Tibial artery (tissue), 4 donors: ENCODE measurements around the gene TNFRSF6B.

Source experiments
- DNase-seq, 2 donors: peaks; one replicate each; pipeline ENCODE4 v3.0.0-alpha.2; 2019
- H3K27ac ChIP-seq, 2 donors: fragments of 200-600 bp; sonication (generic) in 1 of 2; 1 replicate in 1 of 2; 2 replicates in 1 of 2; pipeline ENCODE4 v1.5.1; 2018 to 2019; ENCODE audit warnings: mild to moderate bottlenecking in 1 of 2
- H3K27me3 ChIP-seq, 2 donors: fragments of 200-600 bp; sonication (generic) in 1 of 2; one replicate each; pipeline versions ENCODE4 v1.5.1 to v1.6.0; 2016 to 2019
- H3K36me3 ChIP-seq, 3 donors: fragments of 200-600 bp; sonication (generic) in 2 of 3; one replicate each; pipeline ENCODE4 v1.5.1; 2016 to 2019; ENCODE audit warnings: mild to moderate bottlenecking in 2 of 3
- H3K4me1 ChIP-seq, 4 donors: fragments of 200-600 bp; sonication (generic) in 2 of 4; 1 replicate in 3 of 4; 2 replicates in 1 of 4; pipeline ENCODE4 v1.5.1; 2016 to 2019
- H3K4me3 ChIP-seq, 2 donors: fragments of 200-600 bp; sonication (generic) in 1 of 2; 1 replicate in 1 of 2; 2 replicates in 1 of 2; pipeline ENCODE4 v1.5.1; 2018 to 2019; ENCODE audit warnings: mild to moderate bottlenecking in 2 of 2
- H3K9me3 ChIP-seq, 3 donors: fragments of 200-600 bp; sonication (generic) in 1 of 3; one replicate each; pipeline ENCODE4 v1.5.1; 2016 to 2019
- intact Hi-C: fragments of 100-400 bp; cut with DNase I; formaldehyde crosslinking; loops from one replicate; pipeline ENCODE4 v1.15.0; 2023; ENCODE audit warnings: low total_unique reads
- TF ChIP-seq, protein P1 (sequence below), 2 experiments: fragments of 200-600 bp in 1 of 2; fragments of 450-650 bp in 1 of 2; IDR thresholded peaks; one replicate each; pipeline ENCODE4 v1.5.1; 2017 to 2019; ENCODE audit warnings: antibody characterized with exemption in 2 of 2, mild to moderate bottlenecking in 1 of 2, moderate library complexity in 1 of 2

The TNFRSF6B gene

DNA sequence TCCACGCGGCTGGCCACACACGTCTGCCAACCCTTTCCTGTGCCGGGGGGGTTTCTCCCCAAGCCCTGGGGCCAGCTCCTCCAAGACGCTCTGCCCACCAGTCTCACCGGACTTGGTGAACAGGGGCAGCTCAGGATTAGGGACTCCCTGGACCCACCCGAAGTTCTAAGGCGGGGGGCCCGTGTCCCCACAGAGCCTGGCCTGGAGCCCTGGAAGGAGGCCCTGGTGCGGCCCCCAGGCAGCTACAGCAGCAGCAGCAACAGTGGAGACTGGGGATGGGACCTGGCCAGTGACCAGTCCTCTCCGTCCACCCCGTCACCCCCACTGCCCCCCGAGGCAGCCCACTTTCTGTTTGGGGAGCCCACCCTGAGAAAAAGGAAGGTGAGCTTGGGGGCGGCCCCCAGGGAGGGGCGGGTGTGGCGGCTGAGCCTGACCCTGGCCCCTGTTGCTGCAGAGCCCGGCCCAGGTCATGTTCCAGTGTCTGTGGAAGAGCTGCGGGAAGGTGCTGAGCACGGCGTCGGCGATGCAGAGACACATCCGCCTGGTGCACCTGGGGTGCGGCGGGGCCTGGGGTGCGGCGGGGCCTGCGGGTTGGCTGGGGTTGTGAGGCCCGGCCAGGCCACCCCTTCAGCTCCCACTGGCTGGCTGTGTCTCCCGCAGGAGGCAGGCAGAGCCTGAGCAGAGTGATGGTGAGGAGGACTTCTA is 45.4 kb downstream of the TNFRSF6B start:
- Histone ChIP-seq H3K27ac (peak overlapping the region; percentile 97), H3K4me3 (peak overlapping the region in 1 of 2 donors; percentile 93), H3K9me3 (no peaks in the 10 kb centered on the region), H3K27me3 (no peaks in the 10 kb centered on the region), H3K4me1 (peaks cover 0 to 41% (median 31%) of the 10 kb centered on the region in 4 donors), H3K36me3 (peaks cover 22 to 35% (median 23%) of the 10 kb centered on the region in 3 donors)
- TF ChIP-seq, protein P1, sequence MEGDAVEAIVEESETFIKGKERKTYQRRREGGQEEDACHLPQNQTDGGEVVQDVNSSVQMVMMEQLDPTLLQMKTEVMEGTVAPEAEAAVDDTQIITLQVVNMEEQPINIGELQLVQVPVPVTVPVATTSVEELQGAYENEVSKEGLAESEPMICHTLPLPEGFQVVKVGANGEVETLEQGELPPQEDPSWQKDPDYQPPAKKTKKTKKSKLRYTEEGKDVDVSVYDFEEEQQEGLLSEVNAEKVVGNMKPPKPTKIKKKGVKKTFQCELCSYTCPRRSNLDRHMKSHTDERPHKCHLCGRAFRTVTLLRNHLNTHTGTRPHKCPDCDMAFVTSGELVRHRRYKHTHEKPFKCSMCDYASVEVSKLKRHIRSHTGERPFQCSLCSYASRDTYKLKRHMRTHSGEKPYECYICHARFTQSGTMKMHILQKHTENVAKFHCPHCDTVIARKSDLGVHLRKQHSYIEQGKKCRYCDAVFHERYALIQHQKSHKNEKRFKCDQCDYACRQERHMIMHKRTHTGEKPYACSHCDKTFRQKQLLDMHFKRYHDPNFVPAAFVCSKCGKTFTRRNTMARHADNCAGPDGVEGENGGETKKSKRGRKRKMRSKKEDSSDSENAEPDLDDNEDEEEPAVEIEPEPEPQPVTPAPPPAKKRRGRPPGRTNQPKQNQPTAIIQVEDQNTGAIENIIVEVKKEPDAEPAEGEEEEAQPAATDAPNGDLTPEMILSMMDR (IDR thresholded peaks at IDR 0.05) = no peak
- intact Hi-C loops = loop anchor here (10.0 kb wide), 1 partner anchor 117 kb away; the partner anchor contains the start of gene GMEB2
- no peak for DNase-seq

DNA sequence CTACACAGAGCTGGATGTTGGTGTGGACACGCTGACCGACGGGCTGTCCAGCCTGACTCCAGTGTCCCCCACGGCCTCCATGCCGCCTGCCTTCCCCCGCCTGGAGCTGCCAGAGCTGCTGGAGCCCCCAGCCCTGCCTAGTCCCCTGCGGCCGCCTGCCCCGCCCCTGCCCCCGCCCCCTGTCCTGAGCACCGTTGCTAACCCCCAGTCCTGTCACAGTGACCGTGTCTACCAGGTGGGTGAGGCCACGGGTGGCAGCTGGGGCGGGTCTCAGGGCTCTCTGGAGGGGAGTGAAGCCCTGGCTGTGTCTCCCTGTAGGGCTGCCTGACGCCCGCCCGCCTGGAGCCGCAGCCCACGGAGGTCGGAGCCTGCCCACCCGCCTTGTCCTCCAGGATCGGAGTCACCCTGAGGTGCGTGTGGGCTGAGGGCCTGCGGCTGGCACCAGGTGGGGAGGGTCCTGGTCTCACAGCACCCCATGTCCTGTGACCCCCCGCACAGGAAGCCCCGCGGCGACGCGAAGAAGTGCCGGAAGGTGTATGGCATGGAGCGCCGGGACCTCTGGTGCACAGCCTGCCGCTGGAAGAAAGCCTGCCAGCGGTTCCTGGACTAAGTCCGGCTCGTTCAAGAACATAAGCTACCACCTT is 46.1 kb downstream of the TNFRSF6B start:
- DNase-seq = no peak

GRCh38 chr20:63743210-63743970 is 46.9 kb downstream of the TNFRSF6B start:
- no peak for DNase-seq
- Histone ChIP-seq H3K4me1 (peaks cover 0 to 28% (median 21%) of the 10 kb centered on the region in 4 donors), H3K36me3 (peaks cover 22 to 38% (median 23%) of the 10 kb centered on the region in 3 donors)

More for the DNA sequence above, 46.1 kb downstream of the TNFRSF6B start:
- Histone ChIP-seq H3K4me1 (peaks cover 0 to 37% (median 29%) of the 10 kb centered on the region in 4 donors), H3K27ac (no peak overlapping the region), H3K36me3 (peaks cover 22 to 38% (median 23%) of the 10 kb centered on the region in 3 donors), H3K27me3 (no peaks in the 10 kb centered on the region), H3K9me3 (no peaks in the 10 kb centered on the region), H3K4me3 (no peak overlapping the region)
- TF ChIP-seq, protein P1 (IDR thresholded peaks at IDR 0.05) = no peak
- intact Hi-C loops = loop anchor here (10.0 kb wide), 1 partner anchor 118 kb away; the partner anchor contains the start of gene GMEB2

GRCh38 chr20:63744158-63744557 is 47.7 kb downstream of the TNFRSF6B start:
- intact Hi-C loops = loop anchor here (10.0 kb wide), 1 partner anchor 119 kb away; the partner anchor contains the start of gene GMEB2
- DNase-seq = no peak

More at GRCh38 chr20:63743210-63743970, 46.9 kb downstream of the TNFRSF6B start:
- intact Hi-C loops = loop anchor here (10.0 kb wide), 1 partner anchor 119 kb away; the partner anchor contains the start of gene GMEB2
- TF ChIP-seq, protein P1 (IDR thresholded peaks at IDR 0.05) = no peak
- Histone ChIP-seq H3K27ac (no peak overlapping the region), H3K4me3 (no peak overlapping the region), H3K27me3 (no peaks in the 10 kb centered on the region), H3K9me3 (no peaks in the 10 kb centered on the region)

More at GRCh38 chr20:63744158-63744557, 47.7 kb downstream of the TNFRSF6B start:
- no peak overlapping the region for H3K4me3 ChIP-seq
- TF ChIP-seq, protein P1 (IDR thresholded peaks at IDR 0.05) = no peak
- H3K27me3 ChIP-seq = no peaks in the 10 kb centered on the region
- H3K36me3 ChIP-seq = peaks cover 22 to 38% (median 23%) of the 10 kb centered on the region in 3 donors
- H3K27ac ChIP-seq = no peak overlapping the region
- peaks cover 0 to 20% (median 13%) of the 10 kb centered on the region in 4 donors for H3K4me1 ChIP-seq
- no peaks in the 10 kb centered on the region for H3K9me3 ChIP-seq
